ENCODE measurements around the gene ZNF648.
"Not testable (repeated sequence)": the region's sequence is repeated elsewhere in the genome, so short reads cannot be mapped to it uniquely, and the experiment has no call there.

The ZNF648 gene

DNA sequence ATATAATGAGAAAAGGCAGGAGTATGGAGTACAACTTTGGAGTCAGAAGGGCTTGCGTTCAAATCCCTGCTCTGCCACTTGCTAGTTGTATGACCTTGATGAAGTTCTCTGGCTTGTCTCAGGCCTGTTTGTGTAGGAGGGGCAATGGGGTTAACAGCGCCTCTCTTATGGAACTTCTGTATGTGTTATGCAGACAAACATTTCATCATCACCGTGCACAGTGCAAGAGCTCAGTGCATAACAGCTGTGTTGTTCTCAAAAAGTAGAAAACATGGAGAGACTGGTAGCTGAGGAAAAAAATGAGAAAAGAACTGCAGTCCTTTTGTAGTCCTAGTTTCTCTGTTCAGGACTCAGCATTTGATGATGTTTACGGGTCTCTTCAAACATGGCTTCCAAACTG is 10.4 kb upstream of the ZNF648 start:
- no peak for DNase-seq (ENCODE audit: low read depth)

DNA sequence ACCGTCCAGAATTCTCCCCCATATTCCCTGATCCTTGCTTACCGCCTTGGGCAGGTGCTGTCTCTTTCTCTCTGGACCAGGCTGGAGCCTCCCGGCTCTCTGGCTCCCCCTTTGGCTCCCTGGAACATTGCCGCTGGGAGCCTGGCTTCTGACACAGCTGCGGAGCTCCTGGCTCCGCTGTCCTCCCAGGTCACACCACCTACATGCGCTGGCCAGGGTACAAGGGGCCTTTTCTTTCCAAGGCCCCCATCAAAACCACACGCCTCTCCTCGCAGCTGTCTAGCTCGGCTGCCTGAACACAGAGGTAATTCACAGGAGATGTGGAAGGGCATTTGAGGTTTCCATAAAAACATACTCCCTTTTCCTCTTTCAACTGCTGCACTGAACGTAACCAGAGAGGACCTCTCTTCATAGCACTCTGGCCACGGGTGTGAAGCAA is 7.5 kb upstream of the ZNF648 start:
- DNase-seq (ENCODE audit: low read depth), result no peak

DNA sequence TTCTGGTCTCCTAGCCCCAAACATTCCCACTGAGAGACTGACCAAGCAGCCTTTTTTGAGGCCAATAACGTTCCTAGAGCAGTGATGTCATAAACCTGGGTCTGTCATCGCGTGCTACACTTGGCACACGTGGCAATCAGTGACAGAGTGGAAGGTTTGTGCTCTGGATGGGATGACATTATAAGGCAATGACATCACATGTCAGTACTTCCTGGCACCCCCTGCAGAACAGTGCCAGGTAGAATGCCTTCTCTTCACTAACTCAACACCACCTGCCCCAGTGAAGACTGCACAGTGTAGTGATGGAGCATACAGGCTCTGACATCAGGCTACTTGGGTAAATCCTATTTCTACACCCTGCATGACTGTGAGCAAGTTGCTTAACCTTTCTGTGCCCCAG is 5.4 kb upstream of the ZNF648 start:
- no peak for DNase-seq (ENCODE audit: low read depth)

DNA sequence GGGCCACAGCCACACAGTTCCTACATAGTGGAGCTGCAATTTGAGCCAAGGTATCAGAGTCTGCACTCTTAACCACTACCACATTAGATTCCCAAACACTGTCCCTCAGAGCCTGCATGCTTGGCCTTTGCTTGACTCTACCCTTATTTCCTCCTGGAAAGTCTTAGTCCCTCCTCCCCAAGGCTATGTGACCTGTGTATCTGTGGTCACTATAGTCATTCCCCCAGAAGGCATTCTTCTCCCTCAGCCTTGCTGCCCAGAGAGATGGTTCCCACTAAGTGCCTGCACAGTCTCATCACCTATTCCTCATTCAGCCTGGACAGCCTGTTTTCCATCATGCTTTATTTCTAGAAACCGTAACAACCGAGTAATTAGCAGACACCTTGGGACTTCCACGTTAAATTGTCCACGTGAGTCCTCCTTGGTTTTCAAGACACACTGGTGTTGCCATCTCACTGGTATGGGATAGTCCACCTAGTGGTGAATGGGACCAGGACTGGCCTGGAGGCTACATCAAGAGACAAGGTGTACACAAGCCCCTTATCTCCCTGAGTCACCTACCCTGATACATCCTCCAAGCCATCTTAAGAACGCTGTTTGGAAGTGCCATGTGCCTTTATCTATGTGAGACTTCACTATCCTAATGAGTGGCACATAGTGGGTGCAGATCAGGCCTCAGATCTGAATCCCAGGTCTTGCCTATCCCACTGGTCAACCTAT is 3.8 kb upstream of the ZNF648 start:
- DNase-seq (ENCODE audit: low read depth), result no peak

DNA sequence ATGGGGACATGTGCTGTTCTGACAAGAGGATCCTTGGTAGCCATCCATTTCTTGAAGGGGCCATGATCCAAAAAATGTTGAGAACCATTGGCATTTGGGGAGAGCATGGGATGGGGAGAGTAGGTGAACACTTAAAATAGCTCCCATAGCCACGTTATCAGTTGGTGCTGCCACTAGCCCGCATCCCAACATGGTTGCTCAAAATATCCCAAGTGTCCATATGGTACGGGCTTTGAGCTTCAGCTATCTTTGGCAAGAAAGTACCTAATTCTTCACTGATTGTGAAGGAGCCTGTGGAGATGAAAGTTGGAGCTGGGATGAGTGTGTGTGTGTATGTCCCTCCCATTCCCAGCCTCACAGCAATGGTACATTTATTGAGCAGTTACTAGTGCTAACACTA is 3.1 kb upstream of the ZNF648 start:
- DNase-seq (ENCODE audit: low read depth), result no peak

DNA sequence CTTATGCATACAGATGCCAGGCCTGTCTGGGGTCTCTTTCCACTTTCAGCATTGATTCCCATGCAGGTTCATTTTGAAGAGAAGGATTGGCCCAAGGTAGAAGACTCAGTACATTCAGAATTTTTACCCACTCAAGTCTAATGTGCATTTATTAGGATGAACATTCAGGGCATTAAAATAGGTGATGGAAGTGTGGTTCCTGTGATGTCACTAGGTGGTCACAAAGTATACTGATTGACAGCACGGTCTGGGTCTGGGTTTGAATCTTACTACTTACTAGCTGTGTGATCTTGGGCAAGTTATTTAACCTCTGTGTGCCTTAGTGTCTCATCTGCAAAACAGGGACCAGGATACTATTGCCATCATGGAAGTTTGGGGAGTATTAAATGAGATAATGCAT is 711 bp upstream of the ZNF648 start:
- DNase-seq (ENCODE audit: low read depth), result no peak

DNA sequence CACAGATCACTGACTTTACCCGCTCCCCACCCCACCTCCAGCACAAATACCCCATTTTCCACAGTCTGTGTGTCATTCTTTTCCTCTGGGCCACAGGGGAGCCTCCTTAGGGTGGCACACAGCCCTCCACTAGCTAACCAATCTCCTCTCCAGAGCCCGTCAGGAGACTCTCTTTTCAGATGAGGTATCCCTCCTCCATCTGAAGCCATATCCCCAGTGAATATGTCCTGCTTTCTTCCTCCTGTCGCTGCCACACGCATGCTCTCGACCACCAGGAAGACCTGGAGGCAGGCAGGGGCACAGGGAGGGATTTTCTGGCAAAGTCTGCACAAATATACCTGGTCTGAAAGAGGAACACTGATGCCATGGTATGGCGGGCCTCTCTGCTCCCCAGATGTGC is 635 bp downstream of the ZNF648 start:
- no peak for DNase-seq (ENCODE audit: low read depth)

DNA sequence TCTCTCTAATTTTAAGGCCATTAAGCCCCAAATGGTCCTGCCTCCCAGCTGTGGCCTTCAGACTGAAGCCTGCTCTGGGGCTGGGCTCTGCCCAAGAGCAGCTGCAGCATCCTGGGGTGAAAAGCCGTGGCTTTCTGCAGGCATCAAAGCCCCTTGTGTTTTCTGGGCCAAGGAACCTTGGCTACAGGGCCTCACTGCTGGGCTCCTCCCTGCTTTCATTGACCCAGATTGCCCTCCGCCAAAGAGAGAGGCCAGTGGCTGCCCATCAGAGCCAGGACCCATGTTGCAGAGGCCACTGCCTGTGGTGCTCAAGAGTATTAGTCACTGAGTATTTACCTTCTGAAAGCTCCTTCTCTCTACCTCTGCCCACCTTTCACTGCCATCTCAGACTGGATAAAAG is 1.6 kb downstream of the ZNF648 start:
- DNase-seq (ENCODE audit: low read depth), result no peak

DNA sequence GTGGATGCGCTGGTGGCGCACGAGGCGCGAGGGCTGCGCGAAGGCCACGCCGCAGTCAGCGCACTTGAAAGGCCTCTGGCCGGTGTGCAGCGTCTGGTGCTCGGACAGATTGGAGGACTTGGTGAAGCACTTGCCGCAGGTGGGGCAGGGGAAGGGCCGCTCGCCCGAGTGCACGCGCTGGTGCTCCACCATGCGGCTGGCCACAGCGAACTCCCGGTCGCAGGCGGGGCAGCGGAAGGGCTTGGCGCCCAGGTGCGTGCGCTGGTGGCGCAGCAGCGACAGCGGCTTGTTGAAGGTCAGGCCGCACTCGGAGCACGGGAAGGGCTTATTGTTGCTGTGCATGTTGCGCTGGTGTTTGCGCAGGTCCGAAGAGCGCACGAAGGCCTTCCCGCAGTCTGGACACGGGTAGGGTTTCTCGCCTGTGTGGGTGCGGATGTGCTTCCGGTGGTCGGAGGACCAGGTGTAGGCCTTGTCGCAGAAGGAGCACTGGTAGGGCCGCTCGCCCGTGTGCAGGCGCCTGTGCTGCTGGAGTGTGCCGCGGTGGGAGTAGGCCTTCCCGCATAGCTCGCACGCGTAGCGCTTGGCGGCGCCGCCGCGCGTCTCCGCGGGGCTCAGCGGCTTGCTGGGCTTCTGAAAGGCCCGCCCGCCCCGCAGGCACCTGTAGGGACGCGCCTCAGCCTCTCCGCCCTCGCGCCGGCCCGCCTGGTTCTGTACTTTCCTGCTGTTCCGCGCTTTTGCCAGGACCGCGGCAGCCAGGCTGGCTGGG is 4.7 kb downstream of the ZNF648 start:
- DNase-seq (ENCODE audit: low read depth), result no peak

DNA sequence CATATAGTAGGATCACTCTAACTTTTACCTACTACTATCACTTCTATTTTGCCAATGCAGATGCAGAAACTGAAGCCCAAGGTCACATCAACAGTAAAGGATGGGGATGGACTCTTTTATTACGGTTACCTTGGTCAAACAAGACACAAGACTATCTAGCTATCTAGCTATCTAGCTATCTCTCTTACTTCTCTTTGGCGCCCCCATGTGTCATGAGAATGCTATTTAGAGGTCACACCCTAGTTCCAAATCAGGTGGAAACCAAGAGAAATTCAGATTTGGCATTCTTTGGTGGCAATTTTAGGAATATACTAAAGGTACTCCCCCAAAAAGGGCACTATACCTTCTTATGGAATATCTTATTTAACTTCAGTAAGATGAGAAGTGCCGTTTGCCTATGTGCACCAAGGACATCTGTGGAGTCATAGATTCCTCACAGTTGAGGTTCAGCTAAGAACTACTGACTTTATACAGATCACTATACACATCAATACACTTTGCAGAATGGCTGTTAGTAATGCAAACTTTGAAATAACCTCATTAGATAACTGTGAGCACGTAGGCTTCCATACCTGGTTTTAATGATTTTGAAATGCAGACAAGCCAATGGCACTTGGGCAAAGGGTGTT is 6.7 kb downstream of the ZNF648 start:
- no peak for DNase-seq (ENCODE audit: low read depth)

DNA sequence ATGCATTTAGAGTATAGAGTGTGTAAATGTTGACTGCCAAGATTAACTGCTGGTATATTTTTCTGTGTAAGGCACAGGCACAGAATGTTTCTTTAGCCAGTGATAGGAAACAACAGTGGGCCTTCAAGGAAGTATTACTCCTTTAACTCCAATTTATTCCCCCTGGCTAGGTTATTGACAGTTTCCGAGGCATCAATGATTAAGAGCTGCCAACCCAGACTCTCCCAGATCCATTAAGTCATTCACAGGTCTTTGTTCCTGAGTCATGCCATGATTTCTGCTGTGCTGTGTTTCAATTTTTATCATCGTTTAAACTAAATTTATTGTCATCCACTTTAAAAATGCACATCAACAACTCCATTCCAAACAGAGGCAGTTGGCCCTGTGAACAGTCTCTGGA is 9.2 kb downstream of the ZNF648 start:
- DNase-seq (ENCODE audit: low read depth), result no peak

DNA sequence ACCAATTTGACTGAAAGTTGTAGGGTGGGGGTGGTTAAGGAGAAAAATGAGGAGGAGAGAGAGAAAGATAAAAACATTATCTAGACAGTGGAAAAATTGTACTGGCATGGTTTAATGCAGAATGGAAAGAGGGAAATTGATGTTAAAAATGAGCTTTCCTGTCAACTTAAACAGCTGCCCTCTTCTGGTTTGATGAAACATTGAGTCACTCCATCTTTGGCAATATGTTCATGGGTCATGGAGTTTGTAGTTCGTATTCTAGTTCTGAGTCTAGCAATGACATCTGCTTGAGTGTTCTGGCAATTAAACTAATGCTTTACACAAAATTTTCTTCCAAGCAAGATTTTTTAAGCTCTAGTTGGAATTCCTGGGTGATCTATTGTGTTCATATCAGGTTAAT is 9.6 kb downstream of the ZNF648 start:
- DNase-seq (ENCODE audit: low read depth), result no peak

DNA sequence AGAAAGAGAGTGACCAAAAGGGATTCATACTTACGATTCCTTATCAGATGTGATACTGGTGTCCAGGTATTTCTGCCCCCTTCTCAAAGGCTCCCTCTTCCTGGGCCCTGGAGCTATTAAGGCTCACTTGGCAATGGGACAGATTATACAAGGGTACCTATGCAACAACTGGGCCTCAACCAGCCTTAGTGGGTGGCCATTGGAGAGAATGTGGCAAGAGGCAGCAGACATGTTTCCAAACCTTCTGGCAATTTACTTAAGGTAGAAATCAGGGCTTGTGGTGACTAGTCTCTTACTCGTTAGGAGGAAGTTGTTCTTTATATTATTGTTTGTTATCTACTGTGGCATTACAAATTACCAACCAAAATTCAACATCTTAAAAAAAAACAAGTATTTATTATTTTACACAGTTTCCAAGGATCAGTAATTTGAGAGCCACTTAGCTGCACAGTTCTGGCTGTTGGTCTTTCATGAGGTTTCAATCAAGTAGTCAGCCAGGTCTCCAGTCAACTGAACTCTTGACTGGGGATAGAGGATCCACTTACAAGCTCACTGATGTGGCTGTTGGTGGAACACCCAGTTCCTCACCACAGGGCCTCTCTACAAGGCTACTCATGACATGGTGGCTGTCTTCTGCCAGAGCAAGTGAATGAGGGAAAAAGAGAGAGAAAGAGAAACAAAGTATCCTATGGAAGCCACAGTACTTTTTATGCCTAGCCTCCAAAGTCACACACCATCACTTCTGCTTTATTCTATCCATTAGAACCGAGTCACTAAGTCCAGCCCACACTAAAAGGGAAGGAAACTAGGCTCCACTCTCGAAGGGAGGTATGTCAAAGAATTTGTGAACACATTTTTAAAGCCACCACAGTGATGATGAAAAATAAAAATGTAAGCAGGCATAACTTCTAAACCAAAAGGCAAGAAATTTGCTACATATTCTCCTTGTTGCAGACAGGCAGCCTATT is 10.7 kb downstream of the ZNF648 start:
- DNase-seq (ENCODE audit: low read depth), result no peak

DNA sequence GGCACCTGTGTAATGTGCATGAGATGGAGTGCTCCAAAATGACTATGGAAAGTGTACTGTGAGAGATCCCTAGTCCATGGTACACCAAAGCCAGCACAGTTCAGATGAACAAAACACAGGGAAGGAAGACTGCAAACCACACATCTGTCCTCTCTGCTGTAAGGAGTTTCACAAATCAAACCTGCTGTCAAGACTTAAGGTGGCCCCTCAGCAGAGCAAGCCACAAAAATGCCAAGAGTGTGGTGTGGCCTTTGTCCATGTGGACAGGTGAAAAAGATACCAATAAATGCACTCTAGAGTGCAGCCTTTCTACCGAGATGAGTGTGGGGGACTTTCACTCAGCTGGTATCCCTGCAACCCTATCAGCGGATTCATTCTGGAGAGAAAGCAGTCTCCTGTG is 12.9 kb downstream of the ZNF648 start:
- no peak for DNase-seq (ENCODE audit: low read depth)

DNA sequence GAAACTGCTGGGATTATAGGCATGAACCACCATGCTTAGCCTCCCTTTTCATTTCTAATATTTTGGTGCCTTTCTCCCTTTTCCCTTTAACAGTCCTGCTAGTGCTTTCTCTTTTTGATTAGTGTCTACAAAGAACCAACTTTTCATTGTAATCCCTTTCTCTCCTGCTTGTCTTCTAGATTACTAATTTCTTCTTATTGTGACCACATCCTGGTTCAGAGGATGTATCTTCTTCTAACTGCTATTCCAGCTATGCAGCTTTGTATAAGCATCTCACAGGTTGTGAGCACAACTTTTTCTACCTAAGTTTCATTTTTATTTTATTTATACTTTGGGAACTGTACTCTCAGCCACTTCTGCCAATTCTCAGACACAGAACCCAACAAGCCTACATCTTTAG is 14.7 kb downstream of the ZNF648 start:
- DNase-seq (ENCODE audit: low read depth), result no peak

DNA sequence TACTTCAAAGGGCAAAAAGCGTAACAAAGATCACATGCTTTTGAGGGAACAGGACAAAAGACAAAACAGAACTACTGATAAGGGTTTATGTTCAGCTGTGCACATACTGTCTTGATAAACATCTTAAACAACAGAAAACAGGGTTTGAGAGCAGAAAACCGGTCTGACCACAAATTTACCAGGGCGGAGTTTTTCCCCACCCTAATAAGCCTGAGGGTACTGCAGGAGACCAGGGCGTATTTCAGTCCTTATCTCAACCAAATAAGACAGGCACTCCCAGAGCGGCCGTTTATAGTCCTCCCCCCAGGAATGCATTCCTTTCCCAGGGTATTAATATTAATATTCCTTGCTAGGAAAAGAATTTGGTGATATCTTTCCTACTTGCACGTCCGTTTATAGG is 16.0 kb downstream of the ZNF648 start:
- DNase-seq (ENCODE audit: low read depth), result not testable (repeated sequence)

DNA sequence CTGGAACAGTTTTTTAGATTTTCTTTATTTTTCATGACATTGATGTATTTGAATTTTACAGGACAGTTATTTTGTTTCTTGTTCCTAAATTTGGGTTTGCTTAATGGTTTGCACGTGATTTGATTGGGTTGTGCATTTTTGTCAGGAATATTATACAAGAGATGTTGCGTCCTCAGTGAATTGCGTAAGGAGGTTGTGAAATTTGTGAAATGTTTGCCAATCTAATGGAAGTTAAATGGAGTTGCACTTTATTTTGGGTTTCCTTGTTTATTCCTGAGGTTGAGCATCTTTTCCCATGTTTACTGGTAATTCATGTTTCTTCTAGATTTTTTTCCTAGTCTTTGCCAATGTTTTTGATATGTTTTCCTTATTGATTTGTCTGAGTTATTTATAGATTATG is 19.9 kb downstream of the ZNF648 start:
- DNase-seq (ENCODE audit: low read depth), result no peak

DNA sequence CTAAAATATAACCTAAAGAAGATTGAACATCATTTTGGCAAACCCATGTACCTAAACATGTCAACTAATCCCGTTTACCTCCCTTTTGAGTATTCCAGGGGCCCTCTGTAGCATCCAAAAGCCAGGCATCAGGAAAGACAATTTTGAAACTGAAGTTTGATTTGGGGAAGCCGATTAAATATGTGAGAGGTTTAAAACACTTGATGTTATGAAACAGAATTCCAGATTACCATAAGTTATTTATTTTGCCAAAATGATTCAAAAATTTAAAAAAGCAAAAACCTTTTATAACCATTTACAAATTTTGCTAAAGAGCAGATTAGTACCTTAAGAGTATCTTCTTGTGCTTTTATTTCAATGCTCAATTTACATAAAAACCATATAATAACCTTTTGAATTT is 23.3 kb downstream of the ZNF648 start:
- no peak for DNase-seq (ENCODE audit: low read depth)

DNA sequence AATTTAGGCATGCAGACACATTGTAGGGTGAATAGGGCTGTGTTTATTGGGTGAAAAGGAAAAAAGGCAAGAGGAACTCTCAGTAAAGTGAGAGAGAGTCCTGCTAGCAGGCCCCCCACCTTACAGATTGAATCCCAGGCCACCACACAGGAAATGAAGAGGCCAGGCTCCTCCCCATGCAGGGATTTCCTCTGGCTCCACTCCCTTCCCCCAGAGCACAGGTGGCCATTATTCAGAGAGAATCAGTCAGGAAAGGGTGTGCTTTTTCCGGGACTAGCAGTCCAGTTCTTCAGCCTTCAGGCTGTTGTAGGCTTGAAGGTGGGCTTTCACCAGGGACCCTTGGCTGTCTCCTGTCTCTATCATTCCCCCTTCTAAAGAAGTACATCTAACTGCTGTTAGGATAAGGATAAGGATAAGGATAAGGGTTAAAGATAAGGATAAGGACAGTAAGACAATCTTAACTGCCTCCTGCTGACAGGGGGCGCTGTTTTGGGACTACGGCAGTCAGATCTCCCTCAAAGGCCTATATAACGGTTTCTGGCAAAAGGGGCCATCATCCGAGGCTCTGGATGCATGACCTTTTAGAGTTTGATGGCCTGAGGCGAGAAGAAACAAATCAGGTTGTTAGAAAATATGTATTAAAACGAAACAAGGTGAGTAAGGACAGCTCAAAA is 26.3 kb downstream of the ZNF648 start:
- DNase-seq (ENCODE audit: low read depth), result no peak

DNA sequence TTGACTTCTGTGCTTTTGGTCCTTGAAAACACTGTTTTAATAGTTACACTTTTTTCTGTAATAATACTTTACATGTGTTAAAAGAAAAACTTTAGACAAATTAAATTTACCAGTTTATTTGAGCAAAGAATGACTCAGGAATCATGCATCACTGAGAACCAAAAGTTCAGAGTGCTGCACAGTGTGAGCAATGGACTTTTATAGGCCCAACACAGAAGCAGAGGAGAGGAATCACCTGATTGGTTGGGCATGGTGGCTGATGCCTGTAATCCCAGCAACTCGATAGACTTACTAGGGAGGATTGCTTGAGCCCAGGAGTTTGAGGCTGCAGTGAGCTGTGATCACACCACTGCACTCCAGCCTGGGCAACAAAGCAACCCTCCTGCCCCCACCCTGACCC is 29.3 kb downstream of the ZNF648 start:
- no peak for DNase-seq (ENCODE audit: low read depth)
